Coronary artery (tissue), 2 donors: ENCODE measurements around the gene WT1.

ENCODE experiments used
- DNase-seq: peaks from one replicate; pipeline ENCODE4 v3.0.0-alpha.2; 2017; ENCODE audit warnings: low spot score
- H3K27ac ChIP-seq, 2 donors: fragments of 200-600 bp; sonication (generic); one replicate each; pipeline ENCODE4 v1.5.1; 2016 to 2019
- H3K4me3 ChIP-seq: fragments of 200-600 bp; sonication (generic); 2 replicates; pipeline ENCODE4 v1.5.1; 2016; ENCODE audit warnings: mild to moderate bottlenecking, moderate library complexity
- CTCF ChIP-seq: fragments of 200-600 bp; sonication (generic); IDR thresholded peaks from one replicate; pipeline ENCODE4 v1.5.1; 2019; ENCODE audit warnings: antibody characterized with exemption

The WT1 gene

GRCh38 chr11:32448232-32448631 is 12.9 kb upstream of the WT1 start:
- Histone ChIP-seq H3K4me3 (no peak overlapping the region), H3K27ac (no peak overlapping the region)
- no peak for TF ChIP-seq CTCF
- DNase-seq = no peak

- no peak overlapping the region for H3K4me3 ChIP-seq
- no peak overlapping the region for H3K27ac ChIP-seq
- TF ChIP-seq CTCF = no peak
- no peak for DNase-seq
These were observed 11.9 kb upstream of the WT1 start for GRCh38 chr11:32447252-32447651.

- no peak for TF ChIP-seq CTCF
- Histone ChIP-seq H3K4me3 (no peak overlapping the region), H3K27ac (no peak overlapping the region)
- no peak for DNase-seq
These were observed 10.9 kb upstream of the WT1 start for GRCh38 chr11:32446227-32446626.

GRCh38 chr11:32444186-32444585 is 8.8 kb upstream of the WT1 start:
- Histone ChIP-seq H3K27ac (no peak overlapping the region), H3K4me3 (no peak overlapping the region)
- no peak for TF ChIP-seq CTCF

GRCh38 chr11:32440916-32441315 is 5.6 kb upstream of the WT1 start:
- DNase-seq = no peak
- H3K4me3 ChIP-seq = no peak overlapping the region
- H3K27ac ChIP-seq = no peak overlapping the region
- TF ChIP-seq CTCF = no peak

More at GRCh38 chr11:32444186-32444585, 8.8 kb upstream of the WT1 start:
- DNase-seq = no peak

- H3K4me3 ChIP-seq = no peak overlapping the region
- no peak for TF ChIP-seq CTCF
- H3K27ac ChIP-seq = no peak overlapping the region
- DNase-seq = no peak
These were observed 5.1 kb upstream of the WT1 start for GRCh38 chr11:32440312-32440908.

- no peak overlapping the region for H3K27ac ChIP-seq
- no peak for DNase-seq
- peak overlapping the region; percentile 41 for H3K4me3 ChIP-seq
- TF ChIP-seq CTCF = no peak
These were observed 4.3 kb upstream of the WT1 start for GRCh38 chr11:32439501-32440210.
